ENCODE data around the gene SLC35A5. TPM values are rescaled to one million over a fixed set of nuclear protein-coding genes. Genes with fewer than 3 reads are reported as not detected.

Gene SLC35A5
- total and polyA plus RNA-seq, 2 of the 13 experiments (the other 11 are each of a cell fraction or from before 2014, with no cell fraction given), result 15.5 to 26.5 TPM

- Histone ChIP-seq H3K4me1 (ENCODE audit: insufficient read depth, low read length) (no peaks in the 10 kb centered on the region), H3K27ac (ENCODE audit: extremely low read length, insufficient read depth, low read length) (no peak overlapping the region), H3K4me2 (ENCODE audit: low read depth, low read length) (no peak overlapping the region), H3K4me3 (replicated peaks in 1 of 3; ENCODE audit: insufficient read depth in 1 of 3, low read depth in 2 of 3, low read length in 3 of 3) (no peak overlapping the region), H2AFZ (ENCODE audit: low read length) (no peak overlapping the region), H3K36me3 (replicated peaks in 1 of 2; ENCODE audit: control insufficient read depth in 1 of 2, insufficient read depth in 2 of 2, low read length in 2 of 2) (no peaks in the 10 kb centered on the region), H3K9me3 (ENCODE audit: low read length) (no peaks in the 10 kb centered on the region), H4K20me1 (ENCODE audit: insufficient read depth, low read length) (no peaks in the 10 kb centered on the region), H3K27me3 (ENCODE audit: control insufficient read depth in 1 of 2, insufficient read depth in 2 of 2, low read length in 2 of 2) (no peaks in the 10 kb centered on the region), H3K9ac (ENCODE audit: insufficient read depth, low read depth, low read length) (no peak overlapping the region), H3K79me2 (ENCODE audit: insufficient read depth, low read length) (no peaks in the 10 kb centered on the region)
- ATAC-seq, result no peak
- TF ChIP-seq RFX1 (IDR thresholded peaks at IDR 0.05), result peak; percentile 37; the same call in 1 of the 2 replicates
- TF ChIP-seq ZNF569 (CRISPR knock-in tag; IDR thresholded peaks at IDR 0.05; ENCODE audit: borderline replicate concordance), result no peak
- intact Hi-C loops (cut with micrococcal nuclease; ENCODE audit: unreplicated experiment) (no loop called here), in situ Hi-C loops (cut with HindIII; ENCODE audit: extremely low pct_ligation_motif_present, low pct_unique_long_range_greater_than_20kb) (no loop called here)
- DNase-seq (ENCODE audit: low spot score), result no peak
- POLR2A ChIA-PET, result no interaction called here
- WGBS (ENCODE audit: low lambda C conversion rate), result 74% methylated on average over 7 of the region's 9 CpGs
- BruUV-seq (replicated peaks), result no TSS peak
- CTCF ChIA-PET (ENCODE audit: low intra/inter-chr PET ratio, low total read pairs), result no interaction called here
- no peak for FAIRE-seq
Measured at GRCh38 chr3:112605285-112605684, 43.4 kb downstream of the SLC35A5 start.

GRCh38 chr3:112606098-112606497 lies 44.3 kb downstream of the SLC35A5 start:
- H3K79me2 ChIP-seq (ENCODE audit: insufficient read depth, low read length), result no peaks in the 10 kb centered on the region
- no peaks in the 10 kb centered on the region for H3K4me1 ChIP-seq (ENCODE audit: insufficient read depth, low read length)
- in situ Hi-C loops (cut with HindIII; ENCODE audit: extremely low pct_ligation_motif_present, low pct_unique_long_range_greater_than_20kb) (no loop called here), intact Hi-C loops (cut with micrococcal nuclease; ENCODE audit: unreplicated experiment) (no loop called here)
- BruUV-seq (replicated peaks), result no TSS peak
- H3K4me2 ChIP-seq (ENCODE audit: low read depth, low read length), result no peak overlapping the region
- H3K36me3 ChIP-seq (replicated peaks in 1 of 2; ENCODE audit: control insufficient read depth in 1 of 2, insufficient read depth in 2 of 2, low read length in 2 of 2), result no peaks in the 10 kb centered on the region
- H3K9ac ChIP-seq (ENCODE audit: insufficient read depth, low read depth, low read length), result no peak overlapping the region
- CTCF ChIA-PET (ENCODE audit: low intra/inter-chr PET ratio, low total read pairs), result no interaction called here
- WGBS (ENCODE audit: low lambda C conversion rate), result 62% methylated on average over 2 of the region's 2 CpGs
- no peaks in the 10 kb centered on the region for H3K9me3 ChIP-seq (ENCODE audit: low read length)
- H4K20me1 ChIP-seq (ENCODE audit: insufficient read depth, low read length), result no peaks in the 10 kb centered on the region
- no peak for FAIRE-seq
- peaks cover 0 to under 1% of the 10 kb centered on the region in 2 experiments; a peak in 1 of 5 replicates for H3K27me3 ChIP-seq (ENCODE audit: control insufficient read depth in 1 of 2, insufficient read depth in 2 of 2, low read length in 2 of 2)
- DNase-seq (ENCODE audit: low spot score), result no peak
- H2AFZ ChIP-seq (ENCODE audit: low read length), result no peak overlapping the region
- H3K27ac ChIP-seq (ENCODE audit: extremely low read length, insufficient read depth, low read length), result no peak overlapping the region
- no peak for ATAC-seq
- POLR2A ChIA-PET, result no interaction called here
- H3K4me3 ChIP-seq (replicated peaks in 1 of 3; ENCODE audit: insufficient read depth in 1 of 3, low read depth in 2 of 3, low read length in 3 of 3), result no peak overlapping the region
- TF ChIP-seq ZUFSP (CRISPR knock-in tag; IDR thresholded peaks at IDR 0.05; ENCODE audit: borderline replicate concordance) (no peak), YY1 (IDR thresholded peaks at IDR 0.05; ENCODE audit: insufficient read depth, insufficient replicate concordance, low read depth, low read length) (no peak), REL (CRISPR knock-in tag; conservative IDR thresholded peaks at IDR 0.05) (no peak), ZNF354B (CRISPR knock-in tag; IDR thresholded peaks at IDR 0.05) (no peak), TMF1 (CRISPR knock-in tag; IDR thresholded peaks at IDR 0.05; ENCODE audit: low read depth) (no peak), TEF (CRISPR knock-in tag; IDR thresholded peaks at IDR 0.05) (no peak), ZNF749 (CRISPR knock-in tag; IDR thresholded peaks at IDR 0.05; ENCODE audit: borderline replicate concordance) (no peak), ZFP90 (CRISPR knock-in tag; IDR thresholded peaks at IDR 0.05; ENCODE audit: borderline replicate concordance) (no peak), TEAD2 (CRISPR knock-in tag; IDR thresholded peaks at IDR 0.05) (no peak), ZNF644 (CRISPR knock-in tag; IDR thresholded peaks at IDR 0.05; ENCODE audit: low read depth) (no peak), MATR3 (CRISPR knock-in tag; IDR thresholded peaks at IDR 0.05) (no peak), PHF20 (CRISPR knock-in tag; IDR thresholded peaks at IDR 0.05) (no peak), FOXA3 (CRISPR knock-in tag; IDR thresholded peaks at IDR 0.05) (no peak), KDM3A (CRISPR knock-in tag; IDR thresholded peaks at IDR 0.05; ENCODE audit: low read depth) (no peak), PLSCR1 (CRISPR knock-in tag; IDR thresholded peaks at IDR 0.05; ENCODE audit: borderline replicate concordance) (no peak)

All from HepG2 (cell line).